HepG2 (cell line): Measurements from ENCODE around the gene RSPH4A. TPM values are rescaled to one million over a fixed set of nuclear protein-coding genes. Genes with fewer than 3 reads are reported as not detected.

Source experiments
- ATAC-seq: fragments of 200-7000 bp; cut with Tn5 transposase; 3 replicates; pipeline ENCODE4 v1.9.1; 2020; ENCODE audit warnings: mild to moderate bottlenecking, moderate library complexity
- Bru-seq: library from RNA; stranded (reverse); fragments of 400-500 nt; gene quantifications from one replicate; lab custom pipeline; 2021; lab: Mats Ljungman, UMichigan
- BruChase-seq, 2 experiments: library from RNA; stranded (reverse); fragments of 400-500 nt; gene quantifications; one replicate each; lab custom pipeline; 2021; lab: Mats Ljungman, UMichigan
- BruUV-seq: library from RNA; stranded (reverse); fragments of 400-500 nt; replicated peaks from 2 replicates; lab custom pipeline; 2021; lab: Mats Ljungman, UMichigan
- CTCF ChIA-PET: fragments of 300-600 bp; formaldehyde crosslinking; extraction: SDS; loops from one replicate; lab custom pipeline; 2021; ENCODE audit warnings: low total read pairs, inconsistent platforms, low intra/inter-chr PET ratio; lab: Yijun Ruan, JAX
- POLR2A ChIA-PET: fragments of 350-600 bp; sonication (Branson Sonifier 250); formaldehyde crosslinking; loops from one replicate; lab custom pipeline; 2020; ENCODE audit warnings: antibody characterized with exemption, inconsistent platforms; lab: Yijun Ruan, JAX
- DNase-seq: peaks from one replicate; pipeline ENCODE4 v3.0.0-alpha.2; 2015; ENCODE audit warnings: low spot score
- FAIRE-seq: peaks from 3 replicates; lab custom pipeline; 2011; peaks lifted over from hg19 to GRCh38; lab: Jason Lieb, UNC
- H2AFZ ChIP-seq: one replicate; pipeline ENCODE4 v1.6.1; 2011; ENCODE audit warnings: low read length, inconsistent platforms
- H3K27ac ChIP-seq: fragments of 300-600 bp; 3 replicates; pipeline ENCODE4 v1.8.0; 2011; ENCODE audit warnings: mixed run types, mild to moderate bottlenecking, mixed read lengths, low read length, inconsistent platforms; ENCODE audit not compliant: insufficient read depth; ENCODE audit errors: extremely low read length
- H3K27me3 ChIP-seq, 2 experiments: fragments of 200-600 bp in 1 of 2; 2 replicates in 1 of 2; 3 replicates in 1 of 2; pipeline versions ENCODE4 v1.6.0 to v1.8.0; 2011; ENCODE audit warnings: low read length in 2 of 2, mild to moderate bottlenecking in 2 of 2, moderate library complexity in 2 of 2, inconsistent platforms in 1 of 2; ENCODE audit not compliant: insufficient read depth in 2 of 2, control insufficient read depth in 1 of 2
- H3K36me3 ChIP-seq, 2 experiments: fragments of 200-600 bp in 1 of 2; replicated peaks in 1 of 2; 2 replicates in 1 of 2; 3 replicates in 1 of 2; pipeline versions ENCODE4 v1.5.1 to v1.8.0; 2011; ENCODE audit warnings: low read length in 2 of 2, inconsistent platforms in 1 of 2; ENCODE audit not compliant: insufficient read depth in 2 of 2, control insufficient read depth in 1 of 2
- H3K4me1 ChIP-seq: 2 replicates; pipeline ENCODE4 v1.5.1; 2012; ENCODE audit warnings: low read length, inconsistent platforms; ENCODE audit not compliant: insufficient read depth
- H3K4me2 ChIP-seq: 2 replicates; pipeline ENCODE4 v1.6.0; 2011; ENCODE audit warnings: low read depth, low read length, inconsistent platforms
- H3K4me3 ChIP-seq, 3 experiments: fragments of 200-600 bp in 1 of 3; sonication (generic), shearing (Covaris generic) in 1 of 3; replicated peaks in 1 of 3; 2 replicates each; pipeline ENCODE4 v1.5.1; 2011 to 2016; ENCODE audit warnings: low read length in 3 of 3, inconsistent platforms in 2 of 3, low read depth in 2 of 3, mild to moderate bottlenecking in 2 of 3, control low read depth in 1 of 3, mixed read lengths in 1 of 3; ENCODE audit not compliant: insufficient read depth in 1 of 3
- H3K79me2 ChIP-seq: one replicate; pipeline ENCODE4 v1.6.1; 2011; ENCODE audit warnings: low read length, inconsistent platforms; ENCODE audit not compliant: insufficient read depth
- H3K9ac ChIP-seq: 2 replicates; pipeline ENCODE4 v1.6.0; 2011; ENCODE audit warnings: mild to moderate bottlenecking, low read depth, low read length, inconsistent platforms; ENCODE audit not compliant: insufficient read depth
- H3K9me3 ChIP-seq: 2 replicates; pipeline ENCODE4 v1.5.1; 2012; ENCODE audit warnings: mild to moderate bottlenecking, low read length
- H4K20me1 ChIP-seq: 2 replicates; pipeline ENCODE4 v1.6.0; 2011; ENCODE audit warnings: inconsistent platforms, mild to moderate bottlenecking, low read length, moderate library complexity; ENCODE audit not compliant: insufficient read depth
- CEBPB ChIP-seq: IDR thresholded peaks from 2 replicates; pipeline ENCODE4 v1.6.1; 2011; ENCODE audit warnings: low read depth, low read length, improper control_type of control experiment, borderline replicate concordance
- HDAC6 ChIP-seq: fragments of 200-600 bp; sonication (generic); IDR thresholded peaks from 2 replicates; pipeline ENCODE4 v1.7.0; 2017; ENCODE audit warnings: mild to moderate bottlenecking, antibody characterized with exemption, low read length, low read depth
- IKZF5 ChIP-seq: IDR thresholded peaks from 2 replicates; pipeline ENCODE4 v1.6.1; 2018; ENCODE audit warnings: missing genetic modification reagents, mild to moderate bottlenecking, missing compliant biosample characterization
- ISX ChIP-seq: sonication (generic); formaldehyde crosslinking; conservative IDR thresholded peaks from 2 replicates; pipeline ENCODE4 v1.5.0; 2020; ENCODE audit warnings: missing genetic modification reagents
- ZNF576 ChIP-seq: sonication (generic); formaldehyde crosslinking; IDR thresholded peaks from 2 replicates; pipeline ENCODE4 v1.4.0; 2020; ENCODE audit warnings: mild to moderate bottlenecking, missing genetic modification reagents
- ZNF724P ChIP-seq: sonication (generic); formaldehyde crosslinking; IDR thresholded peaks from 2 replicates; pipeline ENCODE4 v1.8.0; 2022; ENCODE audit warnings: missing genetic modification reagents, borderline replicate concordance
- ZNF776 ChIP-seq: sonication (generic); formaldehyde crosslinking; IDR thresholded peaks from 2 replicates; pipeline ENCODE4 v1.4.0; 2020; ENCODE audit warnings: mild to moderate bottlenecking, missing genetic modification reagents
- WGBS: methylation state at CpG from one replicate; pipeline ENCODE4 v1.1.6; 2017; ENCODE audit warnings: low lambda C conversion rate; 5-methylcytosine and 5-hydroxymethylcytosine counted together
- in situ Hi-C: cut with HindIII; loops from 2 replicates; pipeline ENCODE4 v1.10.0; 2017; ENCODE audit warnings: low pct_unique_long_range_greater_than_20kb; ENCODE audit not compliant: extremely low pct_ligation_motif_present
- intact Hi-C: fragments of 100-400 bp; cut with micrococcal nuclease; formaldehyde crosslinking; loops from one replicate; pipeline ENCODE4 v1.10.0; 2022; ENCODE audit not compliant: unreplicated experiment
- long read RNA-seq, 2 experiments: library from RNA in 1 of 2; library from polyadenylated mRNA in 1 of 2; stranded (forward) in 1 of 2; unstranded in 1 of 2; transcript quantifications; one replicate each; pipeline ENCODE4 v2.0.0, GENCODE V29; 2019 to 2022
- polyA minus RNA-seq, 3 experiments: library from RNA; depleted of rRNA, polyadenylated mRNA; stranded (reverse); fragments of >200 nt; gene quantifications; 2 replicates each; pipeline ENCODE4 v1.2.3, GENCODE V29; 2011; ENCODE audit warnings: low replicate concordance in 1 of 3
- polyA plus RNA-seq, 8 experiments: library from polyadenylated mRNA; depleted of rRNA in 3 of 8; stranded (reverse) in 7 of 8; unstranded in 1 of 8; fragments of >200 nt; fragmentation: Illumina TruSeq in 4 of 8; extraction: Trizol in 4 of 8; gene quantifications; 2 replicates each; pipeline versions ENCODE4 v1.2.1 to v1.2.3, GENCODE V29; 2011 to 2016; ENCODE audit warnings: low read depth in 4 of 8, missing spikeins in 1 of 8, mixed read lengths in 1 of 8; ENCODE audit not compliant: insufficient read depth in 1 of 8
- total RNA-seq, 5 experiments: library from RNA; depleted of rRNA; stranded (reverse); fragments of >200 nt; fragmentation: Illumina TruSeq; extraction: Trizol; gene quantifications; 2 replicates each; pipeline ENCODE4 v1.2.3, GENCODE V29; 2016; ENCODE audit warnings: low read depth in 1 of 5
- TF ChIP-seq, protein P1 (sequence below): sonication (generic); formaldehyde crosslinking; IDR thresholded peaks from 2 replicates; pipeline ENCODE4 v1.4.0; 2020; ENCODE audit warnings: missing genetic modification reagents
- TF ChIP-seq, protein P2 (sequence below): sonication (generic); formaldehyde crosslinking; IDR thresholded peaks from 2 replicates; pipeline ENCODE4 v1.5.1; 2020; ENCODE audit warnings: mild to moderate bottlenecking, missing genetic modification reagents, moderate library complexity

Gene RSPH4A
- total RNA-seq (2016; rRNA removed; fragmentation: Illumina TruSeq; extraction: Trizol) = 0.14 and 0.40 TPM in 2 replicates
- total RNA-seq (2016; cell fraction: cytosol; rRNA removed; fragmentation: Illumina TruSeq; extraction: Trizol; ENCODE audit: low read depth) = 0.09 and 0.20 TPM in 2 replicates
- 0.27 and 0.41 TPM in 2 replicates for total RNA-seq (2016; cell fraction: insoluble cytoplasmic fraction; rRNA removed; fragmentation: Illumina TruSeq; extraction: Trizol)
- total RNA-seq (2016; cell fraction: membrane; rRNA removed; fragmentation: Illumina TruSeq; extraction: Trizol) = 0.14 and 0.34 TPM in 2 replicates
- total RNA-seq (2016; cell fraction: nucleus; rRNA removed; fragmentation: Illumina TruSeq; extraction: Trizol) = 0.75 and 0.78 TPM in 2 replicates
- polyA plus RNA-seq (2011; rRNA removed) = 0.08 and 0.24 TPM in 2 replicates
- polyA plus RNA-seq (2011; cell fraction: cytosol; rRNA removed) = 0.05 and 0.12 TPM in 2 replicates
- polyA plus RNA-seq (2011; cell fraction: nucleus; rRNA removed) = 0.29 and 0.36 TPM in 2 replicates
- polyA plus RNA-seq (2012) = 0.04 and 0.24 TPM in 2 replicates
- 0.07 TPM in 1 of 2 replicates, not detected in the other for polyA plus RNA-seq (2016; cell fraction: cytosol; fragmentation: Illumina TruSeq; extraction: Trizol; ENCODE audit: low read depth)
- 0.08 and 0.22 TPM in 2 replicates for polyA plus RNA-seq (2016; cell fraction: insoluble cytoplasmic fraction; fragmentation: Illumina TruSeq; extraction: Trizol; ENCODE audit: low read depth)
- polyA plus RNA-seq (2016; cell fraction: membrane; fragmentation: Illumina TruSeq; extraction: Trizol; ENCODE audit: low read depth) = 0.14 and 0.32 TPM in 2 replicates
- 1.3 and 1.8 TPM in 2 replicates for polyA plus RNA-seq (2016; cell fraction: nucleus; fragmentation: Illumina TruSeq; extraction: Trizol; ENCODE audit: insufficient read depth, low read depth)
- 0.20 TPM in 1 of 2 replicates, not detected in the other for polyA minus RNA-seq (2011; rRNA and poly(A)+ RNA removed; ENCODE audit: low replicate concordance)
- polyA minus RNA-seq (2011; cell fraction: cytosol; rRNA and poly(A)+ RNA removed) = not detected in 2 replicates
- 0.62 and 1.2 TPM in 2 replicates for polyA minus RNA-seq (2011; cell fraction: nucleus; rRNA and poly(A)+ RNA removed)
- Bru-seq, nascent RNA = percentile 37 among the genes with signal in this experiment
- BruChase-seq, experiment 1, labeled RNA remaining after a 6-hour chase = percentile 44 among the genes with signal in this experiment
- percentile 39 among the genes with signal in this experiment for BruChase-seq, experiment 2, labeled RNA remaining after a 2-hour chase
- long read RNA-seq, experiment 1 = 0 reads
- long read RNA-seq, experiment 2 = 0 reads

DNA sequence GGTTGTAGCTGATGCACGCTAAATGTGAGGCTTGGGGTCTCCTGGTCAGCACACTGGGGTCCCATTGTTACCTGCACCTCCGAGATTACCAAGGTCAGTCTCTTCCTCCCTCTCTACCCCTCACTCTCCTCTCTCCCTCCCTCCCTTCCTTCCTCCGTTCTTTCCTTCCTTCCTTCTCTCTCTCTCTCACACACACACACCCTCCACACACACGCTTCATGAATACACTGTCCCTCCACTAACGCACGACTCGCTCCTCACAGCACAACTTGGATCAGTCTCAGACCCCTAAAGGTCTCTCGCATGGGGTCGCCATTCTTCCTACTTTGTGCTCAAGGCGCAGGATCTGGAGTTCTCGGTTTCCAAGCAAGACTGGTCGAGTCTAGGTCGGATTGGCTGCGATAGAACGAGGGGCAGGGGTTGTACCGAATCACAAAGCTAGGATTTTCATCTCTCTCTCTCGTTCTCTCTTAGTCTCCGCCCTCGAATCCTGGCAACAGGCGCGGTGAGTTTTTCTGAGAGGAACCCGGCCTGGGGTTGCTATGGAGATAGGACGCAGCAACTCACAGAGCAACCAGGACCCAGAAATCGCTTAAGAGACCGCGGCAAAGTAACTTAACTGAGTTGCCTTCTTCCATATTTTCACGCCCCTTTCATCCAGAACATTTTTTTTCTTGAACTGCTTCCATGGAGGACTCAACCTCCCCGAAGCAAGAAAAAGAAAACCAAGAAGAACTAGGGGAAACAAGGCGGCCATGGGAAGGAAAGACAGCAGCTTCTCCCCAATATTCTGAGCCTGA lies at the start of gene RSPH4A:
RSPH4A (plus strand) TSS at position 543 of the 800 bp plus-strand sequence; CDS start at position 688, 145 bp downstream.
- H3K4me1 ChIP-seq = no peaks in the 10 kb centered on the region
- H3K27ac ChIP-seq = no peak within 1 kb of the TSS
- no peaks in the 10 kb centered on the region for H3K9me3 ChIP-seq
- BruUV-seq = no TSS peak
- H3K79me2 ChIP-seq = no peaks in the 10 kb centered on the region
- DNase-seq (peak; percentile 78), ATAC-seq (peak; percentile 98), FAIRE-seq (no peak)
- H3K4me3 ChIP-seq = peak within 1 kb of the TSS; percentile 47 to 66 (median 55)
- in situ Hi-C loops = no loop called here
- H3K4me2 ChIP-seq = peak within 1 kb of the TSS; percentile 64
- peak within 1 kb of the TSS; percentile 39 for H3K9ac ChIP-seq
- ChIA-PET CTCF (no interaction called here), POLR2A (interaction anchor here (0.8 to 1.5 kb wide), 2 partner anchors 15 to 337 kb away, joined by 3 read pairs; partner anchors contain the start of gene TSPYL1)
- no peaks in the 10 kb centered on the region for H4K20me1 ChIP-seq
- H2AFZ ChIP-seq = peak within 1 kb of the TSS; percentile 95
- 46% methylated on average over 29 of the region's 29 CpGs for WGBS
- intact Hi-C loops = loop anchor here (1.0 to 2.0 kb wide), 2 partner anchors 15 to 46 kb away; no protein-coding TSS in a partner anchor
- no peaks in the 10 kb centered on the region; a peak in 1 of 5 replicates for H3K27me3 ChIP-seq
- H3K36me3 ChIP-seq = no peaks in the 10 kb centered on the region
- no peak for TF ChIP-seq ZNF776 (CRISPR knock-in tag)
- no peak for TF ChIP-seq HDAC6
- TF ChIP-seq ZNF724P (CRISPR knock-in tag) = no peak
- TF ChIP-seq, protein P1, sequence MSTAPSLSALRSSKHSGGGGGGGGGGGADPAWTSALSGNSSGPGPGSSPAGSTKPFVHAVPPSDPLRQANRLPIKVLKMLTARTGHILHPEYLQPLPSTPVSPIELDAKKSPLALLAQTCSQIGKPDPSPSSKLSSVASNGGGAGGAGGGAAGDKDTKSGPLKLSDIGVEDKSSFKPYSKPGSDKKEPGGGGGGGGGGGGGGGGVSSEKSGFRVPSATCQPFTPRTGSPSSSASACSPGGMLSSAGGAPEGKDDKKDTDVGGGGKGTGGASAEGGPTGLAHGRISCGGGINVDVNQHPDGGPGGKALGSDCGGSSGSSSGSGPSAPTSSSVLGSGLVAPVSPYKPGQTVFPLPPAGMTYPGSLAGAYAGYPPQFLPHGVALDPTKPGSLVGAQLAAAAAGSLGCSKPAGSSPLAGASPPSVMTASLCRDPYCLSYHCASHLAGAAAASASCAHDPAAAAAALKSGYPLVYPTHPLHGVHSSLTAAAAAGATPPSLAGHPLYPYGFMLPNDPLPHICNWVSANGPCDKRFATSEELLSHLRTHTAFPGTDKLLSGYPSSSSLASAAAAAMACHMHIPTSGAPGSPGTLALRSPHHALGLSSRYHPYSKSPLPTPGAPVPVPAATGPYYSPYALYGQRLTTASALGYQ (CRISPR knock-in tag) = no peak
- TF ChIP-seq CEBPB = no peak
- TF ChIP-seq IKZF5 (CRISPR knock-in tag) = 0 out of 2 replicates have a peak, but pooled peaks have one; percentile 9
- no peak for TF ChIP-seq ISX (CRISPR knock-in tag)
- TF ChIP-seq ZNF576 = peak; percentile 79; the same call in 1 of the 2 replicates
- TF ChIP-seq, protein P2, sequence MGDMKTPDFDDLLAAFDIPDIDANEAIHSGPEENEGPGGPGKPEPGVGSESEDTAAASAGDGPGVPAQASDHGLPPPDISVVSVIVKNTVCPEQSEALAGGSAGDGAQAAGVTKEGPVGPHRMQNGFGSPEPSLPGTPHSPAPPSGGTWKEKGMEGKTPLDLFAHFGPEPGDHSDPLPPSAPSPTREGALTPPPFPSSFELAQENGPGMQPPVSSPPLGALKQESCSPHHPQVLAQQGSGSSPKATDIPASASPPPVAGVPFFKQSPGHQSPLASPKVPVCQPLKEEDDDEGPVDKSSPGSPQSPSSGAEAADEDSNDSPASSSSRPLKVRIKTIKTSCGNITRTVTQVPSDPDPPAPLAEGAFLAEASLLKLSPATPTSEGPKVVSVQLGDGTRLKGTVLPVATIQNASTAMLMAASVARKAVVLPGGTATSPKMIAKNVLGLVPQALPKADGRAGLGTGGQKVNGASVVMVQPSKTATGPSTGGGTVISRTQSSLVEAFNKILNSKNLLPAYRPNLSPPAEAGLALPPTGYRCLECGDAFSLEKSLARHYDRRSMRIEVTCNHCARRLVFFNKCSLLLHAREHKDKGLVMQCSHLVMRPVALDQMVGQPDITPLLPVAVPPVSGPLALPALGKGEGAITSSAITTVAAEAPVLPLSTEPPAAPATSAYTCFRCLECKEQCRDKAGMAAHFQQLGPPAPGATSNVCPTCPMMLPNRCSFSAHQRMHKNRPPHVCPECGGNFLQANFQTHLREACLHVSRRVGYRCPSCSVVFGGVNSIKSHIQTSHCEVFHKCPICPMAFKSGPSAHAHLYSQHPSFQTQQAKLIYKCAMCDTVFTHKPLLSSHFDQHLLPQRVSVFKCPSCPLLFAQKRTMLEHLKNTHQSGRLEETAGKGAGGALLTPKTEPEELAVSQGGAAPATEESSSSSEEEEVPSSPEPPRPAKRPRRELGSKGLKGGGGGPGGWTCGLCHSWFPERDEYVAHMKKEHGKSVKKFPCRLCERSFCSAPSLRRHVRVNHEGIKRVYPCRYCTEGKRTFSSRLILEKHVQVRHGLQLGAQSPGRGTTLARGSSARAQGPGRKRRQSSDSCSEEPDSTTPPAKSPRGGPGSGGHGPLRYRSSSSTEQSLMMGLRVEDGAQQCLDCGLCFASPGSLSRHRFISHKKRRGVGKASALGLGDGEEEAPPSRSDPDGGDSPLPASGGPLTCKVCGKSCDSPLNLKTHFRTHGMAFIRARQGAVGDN (CRISPR knock-in tag) = no peak
